RKO (cell line): Measurements from ENCODE around the gene PTBP3.
"Not testable (repeated sequence)": the region's sequence is repeated elsewhere in the genome, so short reads cannot be mapped to it uniquely, and the experiment has no call there.

Experiments
- DNase-seq: peaks from one replicate; pipeline ENCODE4 v3.0.0-alpha.2; 2016; ENCODE audit warnings: low spot score

PTBP3 gene

DNA sequence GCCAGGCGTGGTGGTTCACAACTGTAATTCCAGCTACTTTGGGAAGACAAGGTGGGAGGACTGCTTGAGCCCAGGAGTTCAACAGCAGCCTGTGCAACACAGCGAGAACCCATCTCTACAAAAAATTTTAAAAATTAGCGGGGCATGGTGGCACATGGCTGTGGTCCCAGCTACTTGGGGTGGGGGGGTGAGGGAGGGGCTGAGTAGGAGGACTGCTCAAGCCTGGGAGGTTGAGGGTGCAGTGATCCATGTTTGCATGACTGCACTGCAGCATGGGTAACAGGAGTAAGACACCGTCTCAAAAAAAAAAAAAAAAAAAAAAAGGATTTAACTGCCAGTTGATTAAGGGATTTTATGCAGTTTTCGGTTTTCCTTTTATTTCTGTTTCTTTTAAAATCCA, 65.0 kb downstream of the PTBP3 start:
- no peak for DNase-seq

DNA sequence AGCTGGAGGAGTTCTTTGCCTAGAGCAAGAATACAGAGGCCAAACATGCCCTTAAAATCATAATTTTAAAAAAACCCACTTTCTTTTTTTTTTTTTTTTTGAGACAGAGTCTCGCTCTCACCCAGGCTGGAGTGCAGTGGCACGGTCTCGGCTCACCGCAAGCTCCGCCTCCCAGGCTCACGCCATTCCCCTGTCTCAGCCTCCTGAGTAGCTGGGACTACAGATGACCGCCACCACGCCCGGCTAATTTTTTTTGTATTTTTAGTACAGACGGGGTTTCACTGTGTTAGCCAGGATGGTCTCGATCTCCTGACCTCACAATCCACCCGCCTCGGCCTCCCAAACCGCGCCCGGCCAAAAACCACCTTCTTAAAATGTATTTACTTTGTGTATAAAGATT, 66.3 kb downstream of the PTBP3 start:
- DNase-seq = not testable (repeated sequence)

DNA sequence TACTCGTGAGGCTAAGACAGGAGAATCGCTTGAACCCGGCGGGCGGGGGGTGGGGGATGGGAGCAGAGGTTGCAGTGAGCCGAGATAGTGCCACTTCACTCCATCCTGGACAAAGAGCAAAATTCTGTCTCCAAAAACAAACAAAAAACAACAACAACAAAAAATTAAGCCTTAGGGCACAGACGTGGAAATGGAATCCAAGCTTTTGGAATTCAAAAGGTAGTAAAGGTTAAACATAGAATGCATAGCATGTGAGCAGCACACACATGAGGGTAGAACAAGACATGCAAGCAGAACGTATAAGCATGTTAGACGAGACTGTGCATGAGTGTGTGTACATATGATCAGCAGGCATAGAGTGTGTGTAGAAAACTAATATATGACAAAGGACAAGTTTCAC, 68.0 kb downstream of the PTBP3 start:
- DNase-seq = no peak

DNA sequence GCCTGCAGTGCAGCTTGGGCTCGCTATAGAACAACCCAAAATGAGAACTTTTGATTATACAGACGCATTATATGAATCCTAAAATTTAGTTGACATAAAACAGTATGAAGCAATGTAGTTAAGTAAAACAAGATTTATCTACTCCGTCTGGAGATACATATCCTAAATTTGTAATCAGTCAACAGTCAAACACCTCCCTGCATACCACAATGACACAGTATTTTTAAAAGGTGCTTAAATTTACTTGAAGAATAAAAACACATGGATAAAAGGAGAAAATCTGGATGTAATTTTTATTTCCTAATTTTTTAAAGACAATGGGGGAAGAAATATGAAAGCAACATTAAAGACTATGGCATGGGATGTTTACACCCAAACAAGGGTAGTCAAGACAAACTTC, 70.8 kb downstream of the PTBP3 start:
- DNase-seq = no peak

DNA sequence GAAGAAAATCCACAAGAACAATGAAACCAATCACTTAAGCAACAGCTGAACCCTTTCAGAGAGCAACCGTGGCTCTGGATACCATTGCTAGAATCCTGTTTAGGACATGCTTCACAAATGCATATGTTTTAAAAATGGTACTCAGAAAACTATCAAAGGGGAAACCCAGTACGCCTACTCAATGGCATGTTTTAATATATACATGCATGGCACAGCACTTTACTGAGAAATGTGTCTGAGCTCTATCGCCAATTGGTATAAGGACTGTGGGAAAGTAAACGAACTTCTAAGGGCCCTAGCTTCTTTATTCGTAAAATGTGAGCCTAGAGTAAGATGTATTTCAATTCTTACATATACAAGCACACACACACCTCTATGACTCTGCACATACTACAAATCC, 72.3 kb downstream of the PTBP3 start:
- no peak for DNase-seq

DNA sequence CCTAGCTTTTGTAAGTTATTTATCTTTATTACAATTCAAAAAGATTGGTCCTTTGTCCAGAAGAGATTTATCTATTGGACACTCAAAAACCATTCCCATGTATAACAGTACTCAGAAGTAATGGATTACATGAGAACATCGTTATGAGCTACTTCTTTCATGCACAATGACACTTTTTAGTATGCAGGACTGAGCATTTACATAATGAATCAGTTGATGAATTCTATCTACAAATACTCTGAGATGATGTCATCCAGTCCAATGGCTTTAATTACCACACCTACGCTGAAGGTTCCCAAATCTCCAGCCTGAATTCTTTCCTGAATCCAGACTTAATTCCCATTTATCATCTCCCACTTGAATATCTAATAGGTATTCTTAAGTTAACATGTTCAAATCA, 75.3 kb downstream of the PTBP3 start:
- DNase-seq = no peak

DNA sequence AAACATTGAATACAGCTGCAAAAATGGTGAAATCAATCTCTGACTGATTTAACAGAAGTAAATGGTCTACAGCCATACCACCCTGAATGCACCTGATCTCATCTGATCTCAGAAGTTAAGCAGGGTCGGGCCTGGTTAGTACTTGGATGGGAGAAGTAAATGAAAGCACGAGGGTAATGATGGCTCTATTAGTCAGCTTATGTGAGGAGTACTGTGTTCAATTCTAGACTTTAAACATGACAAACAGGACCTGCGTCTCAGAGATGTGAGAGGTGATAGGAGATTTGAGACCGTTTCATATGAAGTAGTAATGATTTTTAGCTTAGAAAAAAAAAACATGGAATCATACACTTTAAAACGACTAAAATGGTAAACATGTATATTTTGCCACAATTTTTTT, 81.2 kb downstream of the PTBP3 start:
- peak; percentile 15 for DNase-seq

DNA sequence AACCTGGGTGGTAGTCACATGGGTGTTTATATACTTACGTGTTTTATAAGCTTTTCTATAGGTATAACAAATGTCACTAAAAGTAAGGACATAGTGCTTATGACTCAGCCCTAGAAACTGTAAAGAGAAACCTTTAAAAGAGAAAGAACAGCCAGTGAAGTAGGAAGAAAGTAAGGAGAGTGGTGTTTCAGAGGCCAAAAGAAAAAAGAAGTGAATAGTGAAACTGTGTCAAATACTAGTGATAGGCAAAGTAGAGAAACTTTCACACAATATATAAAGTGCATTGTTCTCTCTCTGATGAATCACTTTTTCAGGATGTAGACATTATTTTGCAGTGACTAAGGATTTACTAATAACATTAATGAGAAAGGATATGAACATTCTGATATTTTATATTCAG, 84.1 kb downstream of the PTBP3 start:
- peak; percentile 41 for DNase-seq

DNA sequence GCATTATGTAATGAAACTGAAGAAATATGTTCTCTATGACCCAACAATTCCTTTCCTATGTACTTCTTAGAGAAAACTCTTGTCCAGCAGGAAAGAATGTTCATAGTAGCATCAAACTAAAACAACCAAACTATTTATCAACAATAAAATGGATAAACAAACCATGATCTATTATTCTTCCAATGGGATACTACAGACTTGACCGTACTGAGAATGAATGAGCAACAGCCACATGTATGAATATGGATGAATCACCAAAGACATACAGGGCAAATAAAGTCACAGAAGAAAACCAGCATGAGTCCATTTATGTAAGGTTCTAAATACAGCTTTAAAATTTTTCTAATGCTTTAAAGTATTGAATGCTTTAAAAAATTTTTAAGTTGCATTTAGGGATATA, 84.7 kb downstream of the PTBP3 start:
- DNase-seq = peak; percentile 25

DNA sequence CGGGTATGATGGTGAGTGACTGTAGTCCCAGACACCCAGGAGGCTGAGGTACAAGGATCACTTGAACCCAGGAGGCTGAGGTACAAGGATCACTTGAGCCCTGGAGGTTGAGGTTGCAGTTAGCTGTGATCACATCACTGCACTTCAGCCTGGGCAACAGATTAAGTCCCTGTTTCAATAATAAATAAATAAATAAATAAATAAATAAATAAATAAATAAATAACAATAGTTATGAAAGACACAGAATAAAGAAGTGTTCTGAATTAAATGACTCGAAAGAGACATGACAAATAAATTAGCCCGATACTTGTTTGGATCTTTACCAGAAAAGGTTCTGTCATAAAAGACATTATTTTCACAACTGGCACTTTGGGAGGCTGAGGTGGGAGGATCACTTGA, 86.3 kb downstream of the PTBP3 start:
- DNase-seq = no peak

DNA sequence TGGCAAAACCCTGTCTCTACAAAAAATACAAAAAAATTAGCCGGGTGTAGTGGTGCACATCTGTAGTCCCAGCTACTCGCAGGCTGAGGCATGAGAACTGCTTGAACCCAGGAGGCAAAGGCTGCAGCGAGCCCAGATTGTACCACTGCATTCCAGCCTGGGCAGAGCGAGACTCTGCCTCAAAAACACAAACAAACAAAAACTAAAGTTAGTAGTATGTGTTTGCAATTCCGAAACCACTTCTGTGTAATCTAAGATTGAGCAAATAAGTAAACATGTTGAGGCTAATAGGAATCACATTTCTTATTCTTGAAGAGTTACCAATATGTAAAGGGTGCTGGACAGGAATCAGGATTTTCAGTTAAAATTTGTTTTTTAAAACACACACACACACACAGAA, 88.3 kb downstream of the PTBP3 start:
- DNase-seq = no peak

DNA sequence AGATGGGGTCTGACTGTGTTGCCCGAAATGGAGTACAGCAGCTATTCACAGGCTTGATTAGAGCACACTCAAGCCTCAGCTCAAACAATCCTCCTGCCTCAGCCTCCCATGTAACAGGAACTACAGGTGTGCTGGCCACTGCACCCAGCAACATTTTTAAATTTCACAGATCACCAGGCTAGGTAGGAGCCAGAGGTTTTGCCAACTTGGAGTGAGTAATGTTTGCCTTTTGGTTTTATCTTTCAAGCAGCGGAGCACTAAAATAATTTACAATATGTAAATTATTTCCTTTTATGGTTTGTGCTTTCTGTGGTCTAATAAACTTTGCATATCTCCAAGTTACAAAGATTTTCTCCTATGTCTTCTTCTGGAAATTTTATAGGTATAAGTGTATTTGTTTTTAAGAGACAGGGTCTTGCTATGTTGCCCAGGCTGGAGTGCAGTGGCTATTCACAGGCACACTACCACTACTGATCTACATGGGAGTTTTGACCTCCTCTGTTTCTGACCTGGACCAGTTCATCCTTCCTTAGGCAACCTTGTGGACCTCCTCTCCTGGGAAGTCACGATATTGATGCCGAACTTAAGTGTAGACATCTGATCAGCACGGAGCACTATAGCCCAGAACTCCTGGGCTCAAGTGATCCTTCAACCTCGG, 91.1 kb downstream of the PTBP3 start:
- no peak for DNase-seq

DNA sequence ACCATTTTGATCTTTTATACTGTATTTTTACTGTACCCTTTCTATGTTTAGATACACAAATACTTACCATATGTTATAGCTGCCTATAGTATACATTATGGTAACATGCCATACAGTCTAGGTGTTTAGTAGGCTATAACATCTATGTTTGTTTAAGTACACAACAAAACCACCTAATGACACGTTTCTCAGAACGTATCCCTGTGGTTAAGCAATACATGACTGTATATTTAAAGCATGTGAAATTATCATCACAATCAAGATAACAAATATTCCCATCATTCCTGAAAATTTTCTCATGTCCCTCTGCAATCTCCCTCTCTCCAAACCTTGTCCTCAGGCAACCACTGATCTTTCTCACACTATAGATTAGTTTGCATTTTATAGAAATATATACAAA, 91.9 kb downstream of the PTBP3 start:
- DNase-seq = no peak

DNA sequence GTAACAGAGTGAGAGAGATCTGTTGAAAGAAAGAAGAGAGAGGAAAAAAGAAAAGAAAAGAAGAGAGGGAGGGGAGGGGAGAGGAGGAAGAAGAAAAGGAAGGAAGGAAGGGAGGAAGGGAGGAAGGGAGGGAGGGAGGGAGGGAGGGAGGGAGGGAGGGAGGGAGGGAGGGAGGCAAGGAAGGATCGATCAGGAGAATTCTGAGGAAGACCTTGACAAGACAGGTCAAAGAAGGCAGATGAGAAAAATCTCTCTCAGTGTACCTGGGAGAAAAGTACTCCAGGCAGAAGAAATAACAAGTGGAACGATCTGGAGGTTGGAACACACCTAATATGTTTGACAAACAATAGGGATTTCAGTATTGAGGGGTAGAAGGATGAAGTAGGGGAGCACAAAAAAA, 93.7 kb downstream of the PTBP3 start:
- DNase-seq = no peak

DNA sequence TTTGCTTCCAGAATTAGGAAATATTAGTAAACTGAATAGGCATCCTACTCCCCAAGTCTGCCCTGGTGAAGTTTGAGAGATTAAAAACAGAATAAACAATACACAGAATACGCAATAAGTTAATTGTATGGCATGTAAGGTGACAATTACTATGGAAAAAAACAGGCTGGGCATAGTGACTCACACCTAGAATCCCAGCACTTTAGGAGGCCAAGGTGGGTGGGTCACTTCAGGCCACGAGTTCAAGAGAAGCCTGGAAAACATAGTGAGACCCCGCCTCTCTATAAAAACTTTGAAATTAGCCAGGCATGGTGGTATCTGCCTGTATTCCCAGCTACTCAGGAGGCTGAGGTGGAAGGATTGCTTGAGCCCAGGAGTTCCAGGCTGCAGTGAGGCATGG, 94.1 kb downstream of the PTBP3 start:
- DNase-seq = no peak

DNA sequence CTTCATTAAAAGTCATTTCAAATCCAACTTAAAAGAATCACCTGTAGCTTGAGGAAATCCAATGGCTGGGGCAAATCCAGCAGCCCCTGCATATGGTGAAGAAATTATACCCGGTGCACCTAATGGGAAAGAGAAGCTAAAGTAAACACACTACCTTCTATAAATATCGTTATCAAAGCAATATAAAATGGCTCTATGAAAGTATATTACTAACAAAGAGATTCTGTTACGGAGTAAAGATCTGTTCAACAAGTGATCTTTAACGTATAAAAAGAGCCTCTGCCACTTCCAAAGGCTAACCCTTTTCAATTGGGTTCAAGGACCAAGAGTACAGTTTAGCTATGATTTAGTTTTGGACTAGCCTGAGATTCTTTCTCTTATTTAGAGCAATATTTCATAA, 98.6 kb downstream of the PTBP3 start:
- DNase-seq = no peak

DNA sequence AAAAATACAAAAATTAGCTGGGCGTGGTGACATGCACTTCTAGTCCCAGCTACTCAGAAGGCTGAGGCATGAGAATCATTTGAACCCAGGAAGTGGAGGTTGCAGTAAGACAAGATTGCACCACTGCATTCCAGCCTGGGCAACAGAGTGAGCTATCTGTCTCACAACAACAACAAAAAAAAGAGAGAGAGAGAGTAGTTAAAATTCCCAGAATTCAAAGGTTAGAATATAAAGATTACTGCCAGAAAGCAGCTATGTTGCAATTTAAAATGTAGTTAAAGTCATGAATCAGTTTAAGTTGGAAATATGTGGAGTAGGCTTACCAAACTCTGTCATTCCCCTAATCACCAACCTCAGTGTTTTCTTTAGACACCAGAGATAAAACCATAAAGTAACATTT, 99.7 kb downstream of the PTBP3 start:
- DNase-seq = no peak

DNA sequence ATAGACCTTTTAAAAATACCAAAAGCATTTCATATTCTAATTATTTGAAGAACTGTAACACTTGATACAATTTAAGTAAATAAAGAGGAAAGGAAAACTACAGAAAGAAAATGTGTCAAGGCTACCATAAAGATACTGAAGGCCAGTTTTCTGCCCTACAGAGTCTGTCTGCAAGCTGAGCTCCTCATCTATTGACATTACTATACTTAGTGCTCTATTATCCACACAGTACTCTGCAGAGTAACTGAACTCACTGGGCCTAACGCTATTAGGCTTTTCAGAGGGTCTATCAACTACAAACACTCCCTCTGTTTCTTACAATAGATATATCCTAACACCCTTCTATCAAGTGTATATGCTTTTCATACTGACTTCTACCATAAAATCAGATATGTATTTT, 101.2 kb downstream of the PTBP3 start:
- DNase-seq = no peak

DNA sequence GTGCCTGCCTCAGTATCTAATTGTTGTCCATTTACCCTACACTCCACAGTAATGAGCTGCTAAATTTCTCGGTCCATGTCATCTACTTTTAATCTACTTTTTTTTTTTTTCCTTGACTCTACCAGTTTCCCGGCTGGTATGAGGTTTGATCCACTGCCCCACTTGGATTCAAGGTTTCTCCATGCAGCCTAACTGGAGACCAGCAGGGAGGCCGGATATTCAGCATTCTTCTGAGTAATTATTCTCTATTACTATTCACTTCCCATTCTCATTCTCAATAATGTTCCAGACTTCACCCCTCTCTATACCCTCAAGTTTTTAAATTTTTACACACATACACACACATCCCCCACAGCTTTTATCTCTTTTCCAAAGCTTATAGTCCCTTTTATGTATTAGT, 107.3 kb downstream of the PTBP3 start:
- no peak for DNase-seq

DNA sequence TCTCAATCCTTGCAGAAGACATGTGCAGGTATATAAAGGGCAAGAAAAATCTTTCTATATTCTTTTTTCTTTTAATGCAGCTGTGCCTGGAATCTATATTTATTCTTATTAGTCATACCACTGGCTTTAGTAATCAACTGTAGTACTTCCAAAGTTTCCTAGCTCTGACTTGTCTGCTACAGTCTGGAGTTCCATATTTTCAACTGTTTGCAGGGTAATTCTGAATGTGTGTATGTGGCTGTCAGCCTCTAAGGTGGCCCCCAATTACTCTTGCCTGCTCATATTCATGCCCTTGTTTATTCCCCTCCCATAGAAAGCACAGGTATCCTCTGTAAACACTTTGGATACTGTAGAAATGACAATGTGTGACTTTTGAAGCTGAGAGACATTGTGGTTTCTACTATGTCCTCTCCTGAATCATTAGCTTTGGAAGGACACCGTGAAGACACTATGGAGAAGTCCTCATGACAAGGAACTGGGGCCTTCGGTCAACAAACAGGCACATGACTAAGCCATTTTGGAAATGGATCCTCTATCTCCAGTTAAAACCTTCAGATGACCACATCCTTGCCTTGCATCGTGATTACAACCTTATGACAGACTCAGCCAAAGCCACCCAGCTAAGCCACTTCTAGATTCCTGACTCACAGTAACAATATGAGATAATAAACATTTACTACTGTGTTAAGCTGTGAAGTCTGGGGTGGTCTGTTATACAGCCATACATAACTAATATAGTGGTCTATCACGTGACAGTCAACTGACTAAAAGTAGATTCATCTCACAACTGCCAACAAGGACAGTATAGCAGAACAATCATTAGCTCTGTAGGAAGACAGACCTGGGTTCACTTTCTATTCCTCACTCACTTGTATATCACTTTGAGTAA, 108.8 kb downstream of the PTBP3 start:
- DNase-seq = no peak

DNA sequence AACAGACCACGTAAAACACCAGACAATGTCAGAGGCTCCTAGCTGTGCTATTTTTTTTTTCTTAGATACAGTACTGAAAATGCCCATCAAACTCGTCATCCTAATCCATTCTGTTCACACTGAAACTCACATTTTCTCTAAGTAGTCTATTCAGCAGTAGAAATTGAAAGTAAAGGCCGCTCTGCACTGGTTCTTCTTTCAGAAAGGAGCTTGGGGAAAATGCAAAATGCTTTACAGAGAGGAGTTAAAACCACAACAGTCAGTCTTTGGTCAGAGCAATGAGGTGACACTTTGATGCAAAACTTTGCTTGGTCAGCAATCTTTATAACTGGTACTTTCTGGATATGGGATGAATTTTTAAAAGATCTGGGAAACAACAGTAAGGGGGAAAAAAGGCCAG, 114.5 kb downstream of the PTBP3 start:
- DNase-seq = no peak

DNA sequence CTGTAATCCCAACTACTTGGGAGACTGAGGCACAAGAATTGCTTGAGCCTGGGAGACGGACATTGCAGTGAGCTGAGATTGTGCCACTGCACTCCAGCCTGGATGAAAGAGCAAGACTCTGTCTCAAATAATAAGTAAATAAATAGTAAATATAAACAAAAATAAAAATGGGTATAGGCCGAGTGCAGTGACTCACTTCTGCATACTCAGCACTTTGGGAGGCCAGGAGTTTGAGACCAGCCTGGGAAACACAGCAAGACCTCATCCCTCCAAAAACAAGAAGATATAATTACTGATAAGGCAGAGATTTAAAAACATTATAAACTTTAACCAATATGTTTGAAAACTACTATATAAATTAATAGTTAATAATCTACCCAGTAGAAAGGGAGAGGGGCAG, 120.5 kb downstream of the PTBP3 start:
- no peak for DNase-seq

DNA sequence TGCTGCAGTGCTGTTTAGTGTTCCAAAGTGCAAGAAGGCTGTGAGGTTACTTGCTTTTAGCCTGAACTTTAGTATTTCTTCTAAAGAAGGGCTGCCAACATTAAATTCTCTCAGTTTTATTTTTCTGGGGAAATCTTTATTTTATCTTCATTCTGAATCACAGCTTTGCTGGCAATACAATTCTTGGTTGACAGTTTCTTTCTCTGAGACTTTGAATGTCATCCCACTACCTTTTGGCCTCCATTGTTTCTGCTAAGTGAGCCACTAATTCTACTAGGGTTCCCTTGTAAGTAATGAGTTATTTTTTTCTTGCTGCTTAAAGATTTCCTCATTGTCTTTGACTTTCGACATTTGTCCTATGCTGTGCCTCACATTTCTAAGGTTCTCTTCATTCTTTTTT, 126.0 kb downstream of the PTBP3 start:
- no peak for DNase-seq

DNA sequence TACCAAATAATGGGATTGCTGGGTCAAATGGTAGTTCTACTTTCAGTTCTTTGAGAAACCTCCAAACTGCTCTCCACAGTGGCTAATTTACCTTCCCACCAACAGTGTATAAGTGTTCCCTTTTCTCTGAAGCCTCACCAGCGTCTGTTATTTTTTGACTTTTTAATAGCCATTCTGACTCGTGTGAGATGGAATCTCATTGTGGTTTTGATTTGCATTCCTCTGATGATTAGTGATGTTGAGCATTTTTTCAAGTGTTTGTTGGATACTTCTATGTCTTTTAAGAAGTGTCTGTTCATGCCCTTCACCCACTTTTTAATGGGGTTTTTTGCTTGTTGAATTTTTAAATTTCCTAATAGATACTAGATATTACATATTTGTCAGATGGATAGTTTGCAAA, 129.9 kb downstream of the PTBP3 start:
- peak; percentile 36 for DNase-seq
